GM19351 (cell line): ENCODE data around the gene EIF4G1.
"Not testable (repeated sequence)": the region's sequence is repeated elsewhere in the genome, so short reads cannot be mapped to it uniquely, and the experiment has no call there.

Source experiments
- ATAC-seq: cut with Tn5 transposase; IDR thresholded peaks from one replicate; pipeline ENCODE4 v1.9.1; 2021; ENCODE audit warnings: mild to moderate bottlenecking, moderate library complexity; ENCODE audit not compliant: unreplicated experiment

The EIF4G1 gene

DNA sequence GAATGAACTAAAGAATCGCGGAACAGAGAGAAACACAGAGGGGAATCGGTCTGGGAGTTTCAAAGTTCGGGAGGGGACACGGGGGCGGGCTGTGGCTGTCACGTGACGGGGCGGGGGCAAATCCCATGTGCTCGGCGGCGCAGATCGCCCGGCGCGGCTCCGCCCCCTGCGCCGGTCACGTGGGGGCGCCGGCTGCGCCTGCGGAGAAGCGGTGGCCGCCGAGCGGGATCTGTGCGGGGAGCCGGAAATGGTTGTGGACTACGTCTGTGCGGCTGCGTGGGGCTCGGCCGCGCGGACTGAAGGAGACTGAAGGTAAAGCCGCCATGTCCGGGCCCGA lies at the start of gene EIF4G1:
TSS of gene EIF4G1 (plus strand) at position 244 of the 337 bp plus-strand sequence. CDS start 1,191 bp downstream, outside the sequence.
- ATAC-seq: peak; percentile 81

DNA sequence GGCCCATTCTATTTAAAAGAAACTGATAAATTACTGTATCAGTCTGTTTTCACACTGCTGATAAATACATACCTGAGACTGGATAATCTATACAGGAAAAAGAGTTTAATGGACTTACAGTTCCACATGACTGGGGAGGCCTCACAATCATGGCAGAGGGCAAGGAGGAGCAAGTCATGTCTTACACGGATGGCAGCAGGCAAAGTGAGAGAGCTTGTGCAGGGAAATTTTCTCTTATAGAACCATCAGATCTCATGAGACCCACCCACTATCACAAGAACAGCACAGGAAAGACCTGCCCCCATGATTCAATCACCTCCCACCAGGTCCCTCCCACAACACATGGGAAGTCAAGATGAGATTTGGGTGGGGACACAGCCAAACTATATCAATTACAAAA lies 47.2 kb upstream of the EIF4G1 start:
- ATAC-seq: not testable (repeated sequence)

DNA sequence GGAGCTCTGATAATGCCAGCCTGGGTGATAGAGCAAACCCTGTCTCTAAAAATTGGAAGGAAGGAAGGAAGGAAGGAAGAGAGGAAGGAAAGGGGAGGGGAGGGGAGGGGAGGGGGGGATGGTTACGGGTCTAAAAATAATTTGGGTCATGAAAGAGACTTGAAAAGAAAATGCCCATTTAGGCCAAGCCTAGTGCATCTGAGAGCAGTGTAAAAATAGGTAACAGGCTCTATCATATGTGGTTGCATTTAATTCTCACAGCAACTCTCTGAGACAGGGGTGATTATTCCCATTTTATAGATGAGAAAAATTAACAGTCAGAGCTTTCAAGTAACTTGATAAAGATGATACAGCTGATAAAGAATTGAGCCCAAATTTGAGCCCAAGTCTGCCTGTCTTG lies 42.1 kb upstream of the EIF4G1 start:
- ATAC-seq: no peak

DNA sequence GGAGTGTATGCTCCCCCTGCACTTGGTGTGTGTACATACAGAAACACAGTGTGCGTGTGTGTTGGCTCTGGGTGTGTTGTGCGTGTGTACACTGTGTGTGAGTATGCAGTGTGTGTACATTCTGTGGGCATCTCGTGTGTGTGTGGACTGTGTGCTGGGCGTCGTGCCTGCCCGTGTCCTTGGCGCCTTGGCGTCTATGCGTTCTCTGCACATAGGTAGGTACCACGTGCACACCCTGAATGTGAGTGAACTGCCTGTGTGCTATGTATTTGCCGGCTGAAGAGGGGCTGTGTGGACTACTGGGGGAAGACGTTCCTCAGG lies 39.1 kb upstream of the EIF4G1 start:
- ATAC-seq: no peak

DNA sequence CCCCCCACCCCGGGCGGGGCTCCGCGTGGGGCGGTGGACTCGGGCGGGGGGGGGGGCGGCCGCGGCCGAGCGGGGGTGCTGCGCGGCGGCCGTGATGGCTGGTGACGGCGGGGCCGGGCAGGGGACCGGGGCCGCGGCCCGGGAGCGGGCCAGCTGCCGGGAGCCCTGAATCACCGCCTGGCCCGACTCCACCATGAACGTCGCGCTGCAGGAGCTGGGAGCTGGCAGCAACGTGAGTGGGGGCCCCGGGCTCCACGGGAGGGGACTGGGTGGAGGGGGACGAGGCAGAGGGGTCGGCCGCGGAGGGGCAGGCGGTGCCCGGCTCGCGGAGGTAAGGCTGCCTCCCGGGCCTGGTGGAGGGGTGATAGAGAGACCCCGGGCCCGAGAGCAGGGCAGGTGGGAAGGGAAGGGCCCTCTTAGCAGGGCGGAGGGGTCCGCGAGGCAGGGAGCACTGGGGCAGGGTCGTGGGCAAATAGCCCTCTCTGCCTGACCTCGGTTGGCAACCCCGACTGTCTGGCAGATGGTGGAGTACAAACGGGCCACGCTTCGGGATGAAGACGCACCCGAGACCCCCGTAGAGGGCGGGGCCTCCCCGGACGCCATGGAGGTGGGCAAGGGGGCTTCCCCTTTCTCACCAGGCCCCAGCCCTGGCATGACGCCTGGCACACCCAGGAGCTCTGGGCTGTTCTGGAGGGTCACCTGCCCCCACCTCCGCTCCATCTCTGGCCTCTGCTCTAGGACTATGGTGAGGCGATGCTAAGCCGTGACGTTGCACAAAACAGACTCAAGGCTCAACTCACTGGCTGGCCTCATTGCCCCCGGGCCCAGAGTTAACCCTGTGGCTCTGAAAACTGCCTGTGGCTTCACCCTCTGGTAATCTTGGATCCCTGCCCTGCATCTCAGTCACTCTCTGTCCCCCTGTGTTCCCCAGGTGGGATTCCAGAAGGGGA lies 38.2 kb upstream of the EIF4G1 start, which contains the start of gene ECE2:
TSS of gene ECE2 (plus strand) at position 62 of the 950 bp plus-strand sequence. CDS start at position 194, 132 bp downstream.
- ATAC-seq: no peak

DNA sequence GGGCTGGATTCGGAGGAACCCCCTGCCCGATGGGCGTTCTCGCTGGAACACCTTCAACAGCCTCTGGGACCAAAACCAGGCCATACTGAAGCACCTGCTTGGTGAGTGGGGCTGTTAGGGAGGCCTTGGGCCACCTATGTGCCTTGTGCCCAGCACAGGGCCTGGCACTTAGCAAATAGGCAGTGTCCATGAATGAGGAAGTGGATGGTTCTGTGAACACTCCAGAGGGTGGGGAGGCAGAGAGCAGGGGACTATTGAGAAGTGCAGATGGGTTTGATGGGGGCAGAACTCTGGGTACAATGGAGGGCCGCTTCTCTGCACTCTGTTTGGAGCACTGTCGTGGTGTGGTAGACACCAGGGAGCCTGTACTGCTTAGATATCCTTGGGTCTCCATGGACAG lies 37.0 kb upstream of the EIF4G1 start:
- no peak for ATAC-seq

GRCh38 chr3:184282941-184283340 lies 31.5 kb upstream of the EIF4G1 start:
- ATAC-seq: no peak

GRCh38 chr3:184283681-184284080 lies 30.7 kb upstream of the EIF4G1 start:
- no peak for ATAC-seq

- ATAC-seq: no peak
Measured at GRCh38 chr3:184284696-184285095, 29.7 kb upstream of the EIF4G1 start.

DNA sequence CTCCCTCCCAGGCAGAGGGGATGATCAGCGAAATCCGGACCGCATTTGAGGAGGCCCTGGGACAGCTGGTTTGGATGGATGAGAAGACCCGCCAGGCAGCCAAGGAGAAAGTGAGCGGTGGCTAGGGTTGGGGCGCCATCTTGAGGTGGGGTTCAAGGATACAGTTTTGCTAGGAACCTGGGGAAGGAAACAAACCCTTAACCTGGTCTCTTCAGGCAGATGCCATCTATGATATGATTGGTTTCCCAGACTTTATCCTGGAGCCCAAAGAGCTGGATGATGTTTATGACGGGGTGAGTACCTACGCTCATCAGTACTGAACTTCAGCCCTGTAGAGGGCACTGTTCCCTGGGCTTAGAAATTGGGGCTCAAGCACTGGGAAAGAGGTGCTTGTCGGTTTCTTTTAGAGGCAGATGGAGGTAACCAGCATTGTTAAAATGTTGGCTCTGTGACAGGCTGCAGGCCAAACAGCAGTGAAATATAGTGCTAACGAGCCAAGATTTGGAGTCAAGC lies 24.9 kb upstream of the EIF4G1 start:
- no peak for ATAC-seq

DNA sequence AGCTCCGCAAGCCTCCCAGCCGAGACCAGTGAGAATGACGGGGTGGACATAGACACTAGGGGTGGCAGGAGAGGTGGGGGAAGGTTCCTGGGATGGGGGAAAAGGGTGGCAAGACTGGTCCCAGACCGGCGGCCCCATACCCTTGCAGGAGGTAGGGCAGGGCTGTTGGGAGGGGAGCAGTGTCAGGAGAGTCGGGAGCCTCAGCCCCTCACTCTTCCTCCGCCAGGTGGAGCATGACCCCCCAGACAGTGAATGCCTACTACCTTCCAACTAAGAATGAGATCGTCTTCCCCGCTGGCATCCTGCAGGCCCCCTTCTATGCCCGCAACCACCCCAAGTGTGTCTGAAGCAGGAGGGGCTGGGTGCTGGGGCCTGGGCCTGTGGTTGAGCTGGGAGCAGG lies 24.1 kb upstream of the EIF4G1 start:
- ATAC-seq: no peak

DNA sequence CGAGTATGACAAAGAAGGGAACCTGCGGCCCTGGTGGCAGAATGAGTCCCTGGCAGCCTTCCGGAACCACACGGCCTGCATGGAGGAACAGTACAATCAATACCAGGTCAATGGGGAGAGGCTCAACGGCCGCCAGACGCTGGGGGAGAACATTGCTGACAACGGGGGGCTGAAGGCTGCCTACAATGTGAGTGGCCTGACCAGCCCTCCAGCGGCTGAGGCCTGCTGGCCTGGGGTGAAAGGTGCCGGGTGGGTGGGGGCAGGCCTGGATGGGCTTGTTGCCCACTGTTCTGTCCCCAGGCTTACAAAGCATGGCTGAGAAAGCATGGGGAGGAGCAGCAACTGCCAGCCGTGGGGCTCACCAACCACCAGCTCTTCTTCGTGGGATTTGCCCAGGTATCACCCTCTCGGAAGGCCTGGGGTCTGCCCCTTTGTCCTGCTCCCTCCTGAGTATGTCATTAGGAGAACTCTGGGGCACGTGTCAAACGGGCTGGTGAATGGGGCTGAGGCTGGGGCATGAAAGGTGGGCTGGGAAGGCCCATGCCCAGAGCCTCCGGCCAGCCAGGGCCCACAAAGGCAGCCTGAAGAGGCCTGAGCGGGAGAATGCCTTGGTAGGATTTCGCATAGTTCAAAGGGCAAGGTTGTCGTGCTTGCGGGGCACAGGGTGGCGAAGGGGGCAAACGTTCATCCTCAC lies 23.2 kb upstream of the EIF4G1 start:
- no peak for ATAC-seq

DNA sequence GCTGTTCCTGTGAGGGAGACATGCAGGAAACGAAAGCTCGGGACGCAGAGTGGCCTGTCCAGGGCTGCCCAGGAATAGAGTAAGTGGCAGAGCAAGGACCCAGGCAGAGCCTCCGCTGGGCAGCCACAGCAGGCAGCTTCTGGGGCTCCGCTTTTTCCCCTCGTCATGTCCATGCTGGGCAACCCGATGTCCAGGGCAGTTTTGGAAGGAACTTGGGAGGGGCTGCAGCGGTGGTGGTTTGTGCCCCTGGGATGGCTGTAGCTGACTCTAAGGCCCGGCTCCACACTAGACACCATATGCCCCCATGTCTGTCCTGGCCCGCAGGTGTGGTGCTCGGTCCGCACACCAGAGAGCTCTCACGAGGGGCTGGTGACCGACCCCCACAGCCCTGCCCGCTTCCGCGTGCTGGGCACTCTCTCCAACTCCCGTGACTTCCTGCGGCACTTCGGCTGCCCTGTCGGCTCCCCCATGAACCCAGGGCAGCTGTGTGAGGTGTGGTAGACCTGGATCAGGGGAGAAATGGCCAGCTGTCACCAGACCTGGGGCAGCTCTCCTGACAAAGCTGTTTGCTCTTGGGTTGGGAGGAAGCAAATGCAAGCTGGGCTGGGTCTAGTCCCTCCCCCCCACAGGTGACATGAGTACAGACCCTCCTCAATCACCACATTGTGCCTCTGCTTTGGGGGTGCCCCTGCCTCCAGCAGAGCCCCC lies 22.5 kb upstream of the EIF4G1 start:
- ATAC-seq: no peak

DNA sequence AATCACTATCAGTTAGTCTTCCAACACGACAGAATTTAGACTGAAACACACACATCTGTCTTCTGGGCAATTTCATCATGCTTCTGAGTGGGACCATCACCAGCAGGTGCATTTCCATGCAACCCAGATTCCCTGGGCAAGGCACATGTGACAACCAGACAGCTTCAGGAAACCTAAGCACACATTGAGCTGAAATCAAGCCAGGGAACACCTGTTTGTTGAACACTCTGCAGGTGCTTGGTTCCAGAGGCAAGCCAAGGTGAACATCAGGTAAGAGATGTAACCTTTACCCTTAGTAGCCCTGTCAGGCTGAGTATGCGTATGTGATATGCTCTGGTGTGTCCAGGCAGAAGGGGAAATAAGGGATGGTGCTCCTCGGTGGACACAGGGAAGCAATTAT lies 18.6 kb upstream of the EIF4G1 start:
- ATAC-seq: no peak

GRCh38 chr3:184296616-184297015 lies 17.8 kb upstream of the EIF4G1 start:
- no peak for ATAC-seq

GRCh38 chr3:184298759-184299487 lies 15.5 kb upstream of the EIF4G1 start, which contains the start of gene PSMD2:
TSS of gene PSMD2 (plus strand) at chr3:184299241. CDS start at chr3:184299267, 26 bp downstream.
- ATAC-seq: peak; percentile 96

- no peak for ATAC-seq
Measured at GRCh38 chr3:184299488-184300377, 14.7 kb upstream of the EIF4G1 start.

- no peak for ATAC-seq
Measured at GRCh38 chr3:184300378-184300720, 14.1 kb upstream of the EIF4G1 start.

GRCh38 chr3:184305577-184305976 lies 8.8 kb upstream of the EIF4G1 start:
- no peak for ATAC-seq
